Hepatocyte (in vitro differentiated cells): ENCODE results near the gene PDS5A. TPM values are rescaled to one million over a fixed set of nuclear protein-coding genes. Genes with fewer than 3 reads are reported as not detected.

ENCODE experiments used
- DNase-seq: peaks from one replicate; pipeline ENCODE4 v3.0.0-alpha.2; 2016; ENCODE audit warnings: low spot score
- H2AFZ ChIP-seq: fragments of 200-600 bp; sonication (generic); 2 replicates; pipeline ENCODE4 v1.6.0; 2016; ENCODE audit warnings: antibody characterized with exemption, mild to moderate bottlenecking
- H3K27ac ChIP-seq: fragments of 200-600 bp; sonication (generic); 2 replicates; pipeline ENCODE4 v1.5.1; 2016; ENCODE audit warnings: mild to moderate bottlenecking
- H3K27me3 ChIP-seq: fragments of 200-600 bp; sonication (generic); 2 replicates; pipeline ENCODE4 v1.6.1; 2016
- H3K36me3 ChIP-seq: fragments of 200-600 bp; sonication (generic); replicated peaks from 2 replicates; pipeline ENCODE4 v1.5.1; 2016; ENCODE audit warnings: low read depth; ENCODE audit not compliant: insufficient read depth
- H3K4me1 ChIP-seq: fragments of 200-600 bp; sonication (generic); 2 replicates; pipeline ENCODE4 v1.5.1; 2016; ENCODE audit warnings: mild to moderate bottlenecking, moderate library complexity; ENCODE audit not compliant: insufficient read depth
- H3K4me2 ChIP-seq: fragments of 200-600 bp; sonication (generic); 2 replicates; pipeline ENCODE4 v1.6.0; 2016
- H3K4me3 ChIP-seq: fragments of 200-600 bp; sonication (generic); 2 replicates; pipeline ENCODE4 v1.5.1; 2016; ENCODE audit warnings: mild to moderate bottlenecking
- H3K79me2 ChIP-seq: fragments of 200-600 bp; sonication (generic); 2 replicates; pipeline ENCODE4 v1.6.0; 2017; ENCODE audit warnings: mild to moderate bottlenecking
- H3K9me2 ChIP-seq: fragments of 200-600 bp; sonication (generic); replicated peaks from 2 replicates; pipeline ENCODE4 v1.6.0; 2017; ENCODE audit warnings: mild to moderate bottlenecking; ENCODE audit not compliant: insufficient read depth
- H3K9me3 ChIP-seq: fragments of 200-600 bp; sonication (generic); 2 replicates; pipeline ENCODE4 v1.5.1; 2016; ENCODE audit warnings: low read depth, mild to moderate bottlenecking
- H4K20me1 ChIP-seq: fragments of 200-600 bp; sonication (generic); 2 replicates; pipeline ENCODE4 v1.6.0; 2016; ENCODE audit warnings: mild to moderate bottlenecking; ENCODE audit not compliant: insufficient read depth, poor library complexity, severe bottlenecking
- EZH2 ChIP-seq: fragments of 200-600 bp; sonication (generic); IDR thresholded peaks from 2 replicates; pipeline ENCODE4 v1.6.1; 2016; ENCODE audit warnings: antibody characterized with exemption, mild to moderate bottlenecking, borderline replicate concordance
- EZH2phosphoT487 ChIP-seq: fragments of 200-600 bp; sonication (generic); IDR thresholded peaks from one replicate; pipeline ENCODE4 v1.6.1; 2018; ENCODE audit warnings: antibody characterized with exemption, mild to moderate bottlenecking, low read depth, moderate library complexity; ENCODE audit not compliant: unreplicated experiment, severe bottlenecking
- WGBS: methylation state at CpG from one replicate; pipeline ENCODE4 v1.1.6; 2016; ENCODE audit warnings: low lambda C conversion rate; ENCODE audit errors: missing lambda C conversion rate; 5-methylcytosine and 5-hydroxymethylcytosine counted together
- polyA plus RNA-seq: library from polyadenylated mRNA; unstranded; fragments of >200 nt; fragmentation: Nextera tagmentation; extraction: Ambion mirVana; gene quantifications from 2 replicates; pipeline ENCODE4 v1.2.1, GENCODE V29; 2016
- total RNA-seq: library from RNA; depleted of rRNA; stranded (reverse); fragments of >200 nt; gene quantifications from 2 replicates; pipeline ENCODE4 v1.2.3, GENCODE V29; 2014
- TF ChIP-seq, protein P1 (sequence below): fragments of 200-600 bp; sonication (generic); IDR thresholded peaks from 2 replicates; pipeline ENCODE4 v1.5.1; 2016; ENCODE audit warnings: antibody characterized with exemption, mild to moderate bottlenecking; ENCODE audit not compliant: poor library complexity

The PDS5A gene
- total and polyA plus RNA-seq, 2 experiments from 2014 or later, result 24.6 to 69.2 TPM

- DNase-seq, result no peak
- WGBS, result 96% methylated on average over 6 of the region's 6 CpGs
- no peak overlapping the region for H3K4me2 ChIP-seq
- no peaks in the 10 kb centered on the region for H4K20me1 ChIP-seq
- H3K27me3 ChIP-seq, result no peaks in the 10 kb centered on the region
- H2AFZ ChIP-seq, result no peak overlapping the region
- no peaks in the 10 kb centered on the region for H3K79me2 ChIP-seq
- no peaks in the 10 kb centered on the region for H3K9me3 ChIP-seq
- no peaks in the 10 kb centered on the region for H3K4me1 ChIP-seq
- H3K36me3 ChIP-seq, result peaks cover 5% of the 10 kb centered on the region
- H3K4me3 ChIP-seq, result no peak overlapping the region
- H3K9me2 ChIP-seq, result no peaks in the 10 kb centered on the region
- no peak overlapping the region for H3K27ac ChIP-seq
- TF ChIP-seq, protein P1, sequence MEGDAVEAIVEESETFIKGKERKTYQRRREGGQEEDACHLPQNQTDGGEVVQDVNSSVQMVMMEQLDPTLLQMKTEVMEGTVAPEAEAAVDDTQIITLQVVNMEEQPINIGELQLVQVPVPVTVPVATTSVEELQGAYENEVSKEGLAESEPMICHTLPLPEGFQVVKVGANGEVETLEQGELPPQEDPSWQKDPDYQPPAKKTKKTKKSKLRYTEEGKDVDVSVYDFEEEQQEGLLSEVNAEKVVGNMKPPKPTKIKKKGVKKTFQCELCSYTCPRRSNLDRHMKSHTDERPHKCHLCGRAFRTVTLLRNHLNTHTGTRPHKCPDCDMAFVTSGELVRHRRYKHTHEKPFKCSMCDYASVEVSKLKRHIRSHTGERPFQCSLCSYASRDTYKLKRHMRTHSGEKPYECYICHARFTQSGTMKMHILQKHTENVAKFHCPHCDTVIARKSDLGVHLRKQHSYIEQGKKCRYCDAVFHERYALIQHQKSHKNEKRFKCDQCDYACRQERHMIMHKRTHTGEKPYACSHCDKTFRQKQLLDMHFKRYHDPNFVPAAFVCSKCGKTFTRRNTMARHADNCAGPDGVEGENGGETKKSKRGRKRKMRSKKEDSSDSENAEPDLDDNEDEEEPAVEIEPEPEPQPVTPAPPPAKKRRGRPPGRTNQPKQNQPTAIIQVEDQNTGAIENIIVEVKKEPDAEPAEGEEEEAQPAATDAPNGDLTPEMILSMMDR, result no peak
- TF ChIP-seq EZH2phosphoT487, result no peak
- no peak for TF ChIP-seq EZH2
These were observed 113.3 kb downstream of the PDS5A start for GRCh38 chr4:39864391-39864790.

DNA sequence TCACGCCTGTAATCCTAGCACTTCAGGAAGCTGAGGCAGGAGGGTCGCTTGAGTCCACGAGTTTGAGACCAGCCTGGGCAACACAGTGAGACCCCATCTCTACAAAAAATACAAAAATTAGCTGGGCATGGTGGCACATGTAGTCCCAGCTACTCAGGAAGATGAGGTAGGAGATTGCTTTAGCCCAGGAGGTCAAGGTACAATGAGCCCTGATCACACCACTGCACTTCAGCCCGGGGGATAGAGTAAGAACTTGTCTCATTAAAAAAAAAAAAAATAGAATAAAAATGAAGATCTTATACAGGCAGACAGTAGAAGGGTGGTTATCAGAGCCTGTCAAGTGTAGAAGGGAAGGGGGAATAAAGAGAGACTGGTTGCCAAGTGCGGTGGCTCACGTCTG is 116.9 kb downstream of the PDS5A start:
- Histone ChIP-seq H3K36me3 (no peaks in the 10 kb centered on the region), H3K27ac (no peak overlapping the region), H3K79me2 (peaks cover 2% of the 10 kb centered on the region), H3K27me3 (no peaks in the 10 kb centered on the region), H3K4me1 (no peaks in the 10 kb centered on the region), H4K20me1 (no peaks in the 10 kb centered on the region), H3K4me2 (no peak overlapping the region), H2AFZ (no peak overlapping the region), H3K9me3 (peaks cover 6% of the 10 kb centered on the region), H3K4me3 (no peak overlapping the region), H3K9me2 (no peaks in the 10 kb centered on the region)
- TF ChIP-seq, protein P1, result no peak
- TF ChIP-seq EZH2, result no peak
- TF ChIP-seq EZH2phosphoT487, result no peak
- WGBS, result 100% methylated on average over 6 of the region's 6 CpGs
- no peak for DNase-seq

DNA sequence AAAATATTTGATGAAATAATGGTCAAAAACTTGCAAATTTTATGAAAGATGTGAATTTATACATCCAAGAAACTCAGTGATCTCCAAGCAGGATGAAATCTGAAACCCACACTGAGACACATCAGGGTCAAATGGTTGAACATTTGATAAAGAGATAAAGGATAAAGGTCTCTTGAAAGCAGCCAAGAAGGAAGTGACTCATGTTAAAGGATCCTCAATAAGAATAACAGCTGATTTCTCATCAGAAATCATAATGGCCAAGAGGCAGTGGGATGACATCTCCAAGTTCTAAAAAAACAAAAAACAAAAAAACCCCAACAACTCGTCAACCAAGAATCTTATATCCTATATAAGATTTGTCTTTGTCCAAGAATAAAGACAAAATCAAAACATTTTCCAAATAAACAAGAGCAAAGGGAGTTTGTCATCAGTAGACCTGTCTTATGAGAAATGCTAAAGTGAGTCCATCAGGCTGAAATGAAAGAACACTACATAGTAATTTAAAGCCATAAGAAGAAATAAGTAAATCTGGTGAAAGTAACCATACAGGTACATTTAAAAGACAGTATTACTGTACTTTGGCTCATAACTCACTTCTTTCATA is 121.7 kb downstream of the PDS5A start:
- Histone ChIP-seq H2AFZ (no peak overlapping the region), H3K9me2 (no peaks in the 10 kb centered on the region), H3K4me1 (no peaks in the 10 kb centered on the region), H3K27ac (no peak overlapping the region), H3K9me3 (peaks cover 13% of the 10 kb centered on the region), H3K4me2 (no peak overlapping the region), H3K36me3 (peaks cover 14% of the 10 kb centered on the region), H3K4me3 (no peak overlapping the region), H4K20me1 (no peaks in the 10 kb centered on the region), H3K79me2 (peaks cover 8% of the 10 kb centered on the region), H3K27me3 (no peaks in the 10 kb centered on the region)
- 100% methylated on average over 1 of the region's 1 CpG for WGBS
- TF ChIP-seq, protein P1, result no peak
- TF ChIP-seq EZH2 (no peak), EZH2phosphoT487 (no peak)
- DNase-seq, result no peak

GRCh38 chr4:39852636-39853035 is 125.1 kb downstream of the PDS5A start:
- H4K20me1 ChIP-seq, result no peaks in the 10 kb centered on the region
- DNase-seq, result no peak
- H3K79me2 ChIP-seq, result peaks cover 8% of the 10 kb centered on the region
- peaks cover 13% of the 10 kb centered on the region for H3K9me3 ChIP-seq
- no peaks in the 10 kb centered on the region for H3K4me1 ChIP-seq
- H3K4me2 ChIP-seq, result no peak overlapping the region
- TF ChIP-seq EZH2phosphoT487 (no peak), EZH2 (no peak)
- TF ChIP-seq, protein P1, result no peak
- H2AFZ ChIP-seq, result no peak overlapping the region
- 95% methylated on average over 4 of the region's 4 CpGs for WGBS
- H3K4me3 ChIP-seq, result no peak overlapping the region
- no peak overlapping the region for H3K27ac ChIP-seq
- H3K9me2 ChIP-seq, result no peaks in the 10 kb centered on the region
- H3K36me3 ChIP-seq, result peaks cover 14% of the 10 kb centered on the region
- H3K27me3 ChIP-seq, result no peaks in the 10 kb centered on the region
